AG08396 (cell line): ENCODE measurements around the gene CBLB.

Source experiments
- DNase-seq: peaks from one replicate; pipeline ENCODE4 v3.0.0; 2012; ENCODE audit warnings: low spot score, mixed read lengths

Gene CBLB

GRCh38 chr3:105688821-105689220, 180.0 kb downstream of the CBLB start:
- DNase-seq, result no peak

GRCh38 chr3:105686278-105686897, 182.4 kb downstream of the CBLB start:
- DNase-seq, result peak; percentile 13

- no peak for DNase-seq
Measured at GRCh38 chr3:105679951-105680350, 188.9 kb downstream of the CBLB start.

GRCh38 chr3:105678017-105678416, 190.8 kb downstream of the CBLB start:
- DNase-seq, result no peak

- no peak for DNase-seq
Measured at GRCh38 chr3:105676621-105677300, 192.1 kb downstream of the CBLB start.

- no peak for DNase-seq
Measured at GRCh38 chr3:105674437-105675065, 194.3 kb downstream of the CBLB start.

- DNase-seq, result no peak
Measured at GRCh38 chr3:105672996-105673395, 195.8 kb downstream of the CBLB start.

GRCh38 chr3:105662306-105662705, 206.5 kb downstream of the CBLB start:
- DNase-seq, result no peak

- no peak for DNase-seq
Measured at GRCh38 chr3:105661461-105661860, 207.4 kb downstream of the CBLB start.

GRCh38 chr3:105656651-105657504, 211.9 kb downstream of the CBLB start:
- DNase-seq, result no peak

- DNase-seq, result no peak
Measured at GRCh38 chr3:105653868-105654267, 214.9 kb downstream of the CBLB start.

- DNase-seq, result no peak
Measured at GRCh38 chr3:105653166-105653565, 215.6 kb downstream of the CBLB start.

- DNase-seq, result no peak
Measured at GRCh38 chr3:105649480-105649879, 219.3 kb downstream of the CBLB start.

GRCh38 chr3:105647047-105647446, 221.8 kb downstream of the CBLB start:
- DNase-seq, result peak; percentile 11

GRCh38 chr3:105639131-105639530, 229.7 kb downstream of the CBLB start:
- DNase-seq, result no peak

- no peak for DNase-seq
Measured at GRCh38 chr3:105634708-105635107, 234.1 kb downstream of the CBLB start.

GRCh38 chr3:105629718-105630117, 239.1 kb downstream of the CBLB start:
- no peak for DNase-seq

GRCh38 chr3:105626739-105627138, 242.1 kb downstream of the CBLB start:
- no peak for DNase-seq

GRCh38 chr3:105622169-105622568, 246.6 kb downstream of the CBLB start:
- DNase-seq, result no peak

GRCh38 chr3:105620236-105620635, 248.6 kb downstream of the CBLB start:
- no peak for DNase-seq

GRCh38 chr3:105619651-105620050, 249.2 kb downstream of the CBLB start:
- no peak for DNase-seq

- DNase-seq, result no peak
Measured at GRCh38 chr3:105618556-105618955, 250.3 kb downstream of the CBLB start.
